Measurements from ENCODE around the gene FBXW10B.
"Not testable (repeated sequence)": the region's sequence is repeated elsewhere in the genome, so short reads cannot be mapped to it uniquely, and the experiment has no call there.

GRCh38 chr17:15581462-15581861 is 38.0 kb downstream of the FBXW10B start:
- not testable (repeated sequence) for TF ChIP-seq TARDBP (IDR thresholded peaks at IDR 0.05); FOXM1 (IDR thresholded peaks at IDR 0.05; ENCODE audit: borderline replicate concordance); ELF4 (IDR thresholded peaks at IDR 0.05); SP1 (IDR thresholded peaks at IDR 0.05); NFRKB (IDR thresholded peaks at IDR 0.05); BHLHE40 (IDR thresholded peaks at IDR 0.05; ENCODE audit: borderline replicate concordance); ZNF384 (IDR thresholded peaks at IDR 0.05); L3MBTL2 (conservative IDR thresholded peaks at IDR 0.05); ARNT (IDR thresholded peaks at IDR 0.05); SUZ12 (IDR thresholded peaks at IDR 0.05)
- TF ChIP-seq, protein P1, sequence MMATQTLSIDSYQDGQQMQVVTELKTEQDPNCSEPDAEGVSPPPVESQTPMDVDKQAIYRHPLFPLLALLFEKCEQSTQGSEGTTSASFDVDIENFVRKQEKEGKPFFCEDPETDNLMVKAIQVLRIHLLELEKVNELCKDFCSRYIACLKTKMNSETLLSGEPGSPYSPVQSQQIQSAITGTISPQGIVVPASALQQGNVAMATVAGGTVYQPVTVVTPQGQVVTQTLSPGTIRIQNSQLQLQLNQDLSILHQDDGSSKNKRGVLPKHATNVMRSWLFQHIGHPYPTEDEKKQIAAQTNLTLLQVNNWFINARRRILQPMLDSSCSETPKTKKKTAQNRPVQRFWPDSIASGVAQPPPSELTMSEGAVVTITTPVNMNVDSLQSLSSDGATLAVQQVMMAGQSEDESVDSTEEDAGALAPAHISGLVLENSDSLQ (IDR thresholded peaks at IDR 0.05): not testable (repeated sequence)
